ENCODE results near the gene DENND4A. TPM values are rescaled to one million over a fixed set of nuclear protein-coding genes. Genes with fewer than 3 reads are reported as not detected.

The DENND4A gene
- total and polyA plus RNA-seq, 10 of the 15 experiments (the other 5 are each of a cell fraction or from before 2014, with no cell fraction given), result 14.2 to 81.8 (median 34.1) TPM

GRCh38 chr15:65837301-65838294 is 45.5 kb upstream of the DENND4A start (continued):
- TF ChIP-seq, protein P1, sequence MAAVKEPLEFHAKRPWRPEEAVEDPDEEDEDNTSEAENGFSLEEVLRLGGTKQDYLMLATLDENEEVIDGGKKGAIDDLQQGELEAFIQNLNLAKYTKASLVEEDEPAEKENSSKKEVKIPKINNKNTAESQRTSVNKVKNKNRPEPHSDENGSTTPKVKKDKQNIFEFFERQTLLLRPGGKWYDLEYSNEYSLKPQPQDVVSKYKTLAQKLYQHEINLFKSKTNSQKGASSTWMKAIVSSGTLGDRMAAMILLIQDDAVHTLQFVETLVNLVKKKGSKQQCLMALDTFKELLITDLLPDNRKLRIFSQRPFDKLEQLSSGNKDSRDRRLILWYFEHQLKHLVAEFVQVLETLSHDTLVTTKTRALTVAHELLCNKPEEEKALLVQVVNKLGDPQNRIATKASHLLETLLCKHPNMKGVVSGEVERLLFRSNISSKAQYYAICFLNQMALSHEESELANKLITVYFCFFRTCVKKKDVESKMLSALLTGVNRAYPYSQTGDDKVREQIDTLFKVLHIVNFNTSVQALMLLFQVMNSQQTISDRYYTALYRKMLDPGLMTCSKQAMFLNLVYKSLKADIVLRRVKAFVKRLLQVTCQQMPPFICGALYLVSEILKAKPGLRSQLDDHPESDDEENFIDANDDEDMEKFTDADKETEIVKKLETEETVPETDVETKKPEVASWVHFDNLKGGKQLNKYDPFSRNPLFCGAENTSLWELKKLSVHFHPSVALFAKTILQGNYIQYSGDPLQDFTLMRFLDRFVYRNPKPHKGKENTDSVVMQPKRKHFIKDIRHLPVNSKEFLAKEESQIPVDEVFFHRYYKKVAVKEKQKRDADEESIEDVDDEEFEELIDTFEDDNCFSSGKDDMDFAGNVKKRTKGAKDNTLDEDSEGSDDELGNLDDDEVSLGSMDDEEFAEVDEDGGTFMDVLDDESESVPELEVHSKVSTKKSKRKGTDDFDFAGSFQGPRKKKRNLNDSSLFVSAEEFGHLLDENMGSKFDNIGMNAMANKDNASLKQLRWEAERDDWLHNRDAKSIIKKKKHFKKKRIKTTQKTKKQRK (IDR thresholded peaks at IDR 0.05; ENCODE audit: low read depth, low read length), result no peak
- no peak for TF ChIP-seq ZNF622 (IDR thresholded peaks at IDR 0.05)
- TF ChIP-seq YY1 (IDR thresholded peaks at IDR 0.05; ENCODE audit: low read depth, low read length), result no peak
- no peak for TF ChIP-seq ZNF24 (IDR thresholded peaks at IDR 0.05)
- no peak for TF ChIP-seq BRCA1 (IDR thresholded peaks at IDR 0.05; ENCODE audit: low read depth, low read length)
- TF ChIP-seq MAX (IDR thresholded peaks at IDR 0.05; ENCODE audit: low read depth, low read length), result no peak
- TF ChIP-seq CHD2 (IDR thresholded peaks at IDR 0.05; ENCODE audit: borderline replicate concordance, low read depth, low read length), result no peak
- TF ChIP-seq NR2C1 (IDR thresholded peaks at IDR 0.05), result no peak
- TF ChIP-seq RFX5 (IDR thresholded peaks at IDR 0.05; ENCODE audit: low read depth, low read length), result no peak
- TF ChIP-seq, protein P2, sequence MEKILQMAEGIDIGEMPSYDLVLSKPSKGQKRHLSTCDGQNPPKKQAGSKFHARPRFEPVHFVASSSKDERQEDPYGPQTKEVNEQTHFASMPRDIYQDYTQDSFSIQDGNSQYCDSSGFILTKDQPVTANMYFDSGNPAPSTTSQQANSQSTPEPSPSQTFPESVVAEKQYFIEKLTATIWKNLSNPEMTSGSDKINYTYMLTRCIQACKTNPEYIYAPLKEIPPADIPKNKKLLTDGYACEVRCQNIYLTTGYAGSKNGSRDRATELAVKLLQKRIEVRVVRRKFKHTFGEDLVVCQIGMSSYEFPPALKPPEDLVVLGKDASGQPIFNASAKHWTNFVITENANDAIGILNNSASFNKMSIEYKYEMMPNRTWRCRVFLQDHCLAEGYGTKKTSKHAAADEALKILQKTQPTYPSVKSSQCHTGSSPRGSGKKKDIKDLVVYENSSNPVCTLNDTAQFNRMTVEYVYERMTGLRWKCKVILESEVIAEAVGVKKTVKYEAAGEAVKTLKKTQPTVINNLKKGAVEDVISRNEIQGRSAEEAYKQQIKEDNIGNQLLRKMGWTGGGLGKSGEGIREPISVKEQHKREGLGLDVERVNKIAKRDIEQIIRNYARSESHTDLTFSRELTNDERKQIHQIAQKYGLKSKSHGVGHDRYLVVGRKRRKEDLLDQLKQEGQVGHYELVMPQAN (conservative IDR thresholded peaks at IDR 0.05), result no peak
- TF ChIP-seq ASH2L (IDR thresholded peaks at IDR 0.05; ENCODE audit: borderline replicate concordance, low read depth), result no peak
- TF ChIP-seq JUNB (IDR thresholded peaks at IDR 0.05), result no peak
- TF ChIP-seq MYB (IDR thresholded peaks at IDR 0.05; ENCODE audit: borderline replicate concordance, low read depth, low read length), result no peak
- no peak for TF ChIP-seq ZBTB40 (IDR thresholded peaks at IDR 0.05; ENCODE audit: borderline replicate concordance)

Measured in GM12878 (cell line).